Sigmoid colon (tissue), 7 donors: Measurements from ENCODE around the gene BACE2. TPM values are rescaled to one million over a fixed set of nuclear protein-coding genes. Genes with fewer than 3 reads are reported as not detected.

ENCODE experiments used
- DNase-seq: peaks from one replicate; pipeline ENCODE4 v3.0.0-alpha.2; 2019
- H3K27ac ChIP-seq, 4 donors: fragments of 200-600 bp; sonication (generic); one replicate each; pipeline ENCODE4 v1.5.1; 2016 to 2019; ENCODE audit warnings: mild to moderate bottlenecking in 1 of 4
- H3K27me3 ChIP-seq, 3 donors: fragments of 200-600 bp; sonication (generic); one replicate each; pipeline ENCODE4 v1.5.1; 2019; ENCODE audit warnings: mild to moderate bottlenecking in 1 of 3
- H3K36me3 ChIP-seq, 4 donors: fragments of 200-600 bp; sonication (generic); one replicate each; pipeline ENCODE4 v1.5.1; 2016 to 2019
- H3K4me1 ChIP-seq, 4 donors: fragments of 200-600 bp; sonication (generic); one replicate each; pipeline ENCODE4 v1.5.1; 2017 to 2019
- H3K4me3 ChIP-seq, 4 donors: fragments of 200-600 bp; sonication (generic); one replicate each; pipeline ENCODE4 v1.5.1; 2017 to 2019; ENCODE audit warnings: mild to moderate bottlenecking in 2 of 4, moderate library complexity in 1 of 4
- H3K9me3 ChIP-seq, 4 donors: fragments of 200-600 bp in 3 of 4; sonication (generic) in 3 of 4; one replicate each; pipeline versions ENCODE4 v1.5.1 to v1.6.1; 2013 to 2019
- EP300 ChIP-seq, 4 donors: sonication (generic); formaldehyde crosslinking; IDR thresholded peaks; one replicate each; pipeline ENCODE4 v1.6.1; 2017; ENCODE audit warnings: antibody characterized with exemption in 4 of 4
- POLR2A ChIP-seq, 2 donors: fragments of 450-650 bp; IDR thresholded peaks; one replicate each; pipeline ENCODE4 v1.6.1; 2016; ENCODE audit warnings: antibody characterized with exemption in 2 of 2, mild to moderate bottlenecking in 2 of 2, moderate library complexity in 2 of 2
- POLR2AphosphoS5 ChIP-seq, 4 donors: sonication (generic); formaldehyde crosslinking; IDR thresholded peaks; one replicate each; pipeline ENCODE4 v1.6.1; 2017; ENCODE audit warnings: antibody characterized with exemption in 4 of 4
- WGBS, 2 donors: extraction: QIAGEN DNeasy Blood & Tissue Kit; methylation state at CpG; one replicate each; pipeline ENCODE4 v1.1.7; 2013; 5-methylcytosine and 5-hydroxymethylcytosine counted together
- intact Hi-C: fragments of 100-400 bp; cut with DNase I; formaldehyde crosslinking; loops from one replicate; pipeline ENCODE4 v1.15.1; 2023
- polyA plus RNA-seq, 3 donors: library from polyadenylated mRNA; stranded (reverse); fragments of 200-250 nt; gene quantifications; one replicate each; pipeline ENCODE4 v1.2.3, GENCODE V29; 2013
- total RNA-seq, 4 donors: library from RNA; depleted of rRNA; stranded (reverse); fragments of >200 nt; gene quantifications; one replicate each; pipeline ENCODE4 v1.1.0, GENCODE V29; 2016
- TF ChIP-seq, protein P1 (sequence below), 4 experiments: fragments of 450-650 bp in 3 of 4; fragments of 200-600 bp in 1 of 4; IDR thresholded peaks; one replicate each; pipeline ENCODE4 v1.5.1; 2016 to 2019; ENCODE audit warnings: antibody characterized with exemption in 4 of 4, mild to moderate bottlenecking in 3 of 4, moderate library complexity in 2 of 4
- donor health status: healthy with polysubstance abuse.
- donor health status: Bipolar disorder and iron deficiency.
- donor health status: healthy.

Gene BACE2
- total and polyA plus RNA-seq, 7 donors, result 12.0 to 204 (median 52.8) TPM

DNA sequence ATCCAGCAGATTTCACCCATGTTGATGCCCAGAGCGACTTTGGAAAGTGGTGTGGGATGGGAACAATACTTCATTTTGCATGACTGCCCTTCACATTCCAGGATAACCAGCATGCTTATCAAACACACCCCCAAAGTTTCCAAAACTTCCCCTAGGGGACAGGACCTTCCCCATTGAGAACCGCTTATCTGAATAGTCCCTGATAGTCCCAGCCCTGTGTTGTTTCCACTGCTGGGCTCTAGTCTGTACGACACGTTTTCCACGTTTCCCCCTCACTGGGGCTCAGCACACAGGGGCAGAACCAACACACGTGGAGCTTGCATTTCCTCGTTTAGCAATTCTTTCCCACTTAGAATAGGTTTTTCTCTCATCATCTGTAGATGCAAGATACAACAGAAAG is 61.0 kb downstream of the BACE2 start:
- WGBS, 2 donors, result 78 to 95% methylated on average over 7 of the region's 7 CpGs
- Histone ChIP-seq H3K9me3 (no peaks in the 10 kb centered on the region), H3K4me3 (no peak overlapping the region), H3K4me1 (no peaks in the 10 kb centered on the region), H3K27me3 (no peaks in the 10 kb centered on the region), H3K36me3 (peaks cover 0 to 43% (median 9%) of the 10 kb centered on the region in 4 donors), H3K27ac (no peak overlapping the region)
- intact Hi-C loops, result no loop called here
- TF ChIP-seq, protein P1, sequence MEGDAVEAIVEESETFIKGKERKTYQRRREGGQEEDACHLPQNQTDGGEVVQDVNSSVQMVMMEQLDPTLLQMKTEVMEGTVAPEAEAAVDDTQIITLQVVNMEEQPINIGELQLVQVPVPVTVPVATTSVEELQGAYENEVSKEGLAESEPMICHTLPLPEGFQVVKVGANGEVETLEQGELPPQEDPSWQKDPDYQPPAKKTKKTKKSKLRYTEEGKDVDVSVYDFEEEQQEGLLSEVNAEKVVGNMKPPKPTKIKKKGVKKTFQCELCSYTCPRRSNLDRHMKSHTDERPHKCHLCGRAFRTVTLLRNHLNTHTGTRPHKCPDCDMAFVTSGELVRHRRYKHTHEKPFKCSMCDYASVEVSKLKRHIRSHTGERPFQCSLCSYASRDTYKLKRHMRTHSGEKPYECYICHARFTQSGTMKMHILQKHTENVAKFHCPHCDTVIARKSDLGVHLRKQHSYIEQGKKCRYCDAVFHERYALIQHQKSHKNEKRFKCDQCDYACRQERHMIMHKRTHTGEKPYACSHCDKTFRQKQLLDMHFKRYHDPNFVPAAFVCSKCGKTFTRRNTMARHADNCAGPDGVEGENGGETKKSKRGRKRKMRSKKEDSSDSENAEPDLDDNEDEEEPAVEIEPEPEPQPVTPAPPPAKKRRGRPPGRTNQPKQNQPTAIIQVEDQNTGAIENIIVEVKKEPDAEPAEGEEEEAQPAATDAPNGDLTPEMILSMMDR (IDR thresholded peaks at IDR 0.05), result no peak
- TF ChIP-seq POLR2AphosphoS5 (IDR thresholded peaks at IDR 0.05) (no peak), EP300 (IDR thresholded peaks at IDR 0.05) (no peak), POLR2A (IDR thresholded peaks at IDR 0.05) (no peak)
- no peak for DNase-seq

DNA sequence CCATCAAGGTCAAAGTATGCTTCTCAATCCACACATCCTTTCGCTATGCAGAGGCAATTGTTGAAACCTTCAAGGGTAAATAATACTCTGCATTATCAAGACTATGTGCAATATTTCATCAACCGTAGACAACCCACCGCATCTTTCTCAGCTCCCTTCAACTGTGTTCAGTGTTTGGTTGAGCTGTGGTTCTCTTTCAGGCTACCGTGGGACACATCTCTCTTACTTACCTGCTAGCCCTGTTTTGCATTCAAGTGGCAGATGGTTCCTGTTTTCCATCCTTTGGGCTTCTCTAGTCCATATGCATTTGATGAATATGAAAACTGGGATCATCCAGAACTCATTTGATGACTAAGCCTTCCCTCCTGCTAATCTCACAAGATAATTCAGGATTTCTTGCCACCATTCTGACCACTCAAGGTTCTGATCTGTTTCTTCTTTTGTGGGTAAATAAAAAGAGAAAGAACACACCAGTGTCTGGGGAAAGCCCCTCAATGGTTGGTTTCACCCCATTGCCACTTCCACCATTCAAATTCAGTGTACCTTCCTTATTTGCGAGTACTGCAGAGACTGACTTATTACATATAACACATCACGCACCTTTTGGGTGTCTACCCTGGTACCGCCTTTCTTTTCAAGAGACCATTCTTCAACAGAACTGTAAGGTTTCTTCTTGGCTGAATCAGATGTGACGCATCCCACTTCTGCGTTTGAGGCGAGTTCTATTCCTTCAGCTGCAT is 61.7 kb downstream of the BACE2 start:
- H3K9me3 ChIP-seq, result no peaks in the 10 kb centered on the region
- no peak for DNase-seq
- no peaks in the 10 kb centered on the region for H3K4me1 ChIP-seq
- no peak overlapping the region for H3K27ac ChIP-seq
- WGBS, 2 donors, result 79 to 95% methylated on average over 10 of the region's 10 CpGs
- TF ChIP-seq EP300 (IDR thresholded peaks at IDR 0.05) (no peak), POLR2AphosphoS5 (IDR thresholded peaks at IDR 0.05) (no peak), POLR2A (IDR thresholded peaks at IDR 0.05) (no peak)
- TF ChIP-seq, protein P1 (IDR thresholded peaks at IDR 0.05), result no peak
- H3K4me3 ChIP-seq, result no peak overlapping the region
- H3K27me3 ChIP-seq, result no peaks in the 10 kb centered on the region
- intact Hi-C loops, result no loop called here
- H3K36me3 ChIP-seq, result peaks cover 0 to 43% (median 9%) of the 10 kb centered on the region in 4 donors

DNA sequence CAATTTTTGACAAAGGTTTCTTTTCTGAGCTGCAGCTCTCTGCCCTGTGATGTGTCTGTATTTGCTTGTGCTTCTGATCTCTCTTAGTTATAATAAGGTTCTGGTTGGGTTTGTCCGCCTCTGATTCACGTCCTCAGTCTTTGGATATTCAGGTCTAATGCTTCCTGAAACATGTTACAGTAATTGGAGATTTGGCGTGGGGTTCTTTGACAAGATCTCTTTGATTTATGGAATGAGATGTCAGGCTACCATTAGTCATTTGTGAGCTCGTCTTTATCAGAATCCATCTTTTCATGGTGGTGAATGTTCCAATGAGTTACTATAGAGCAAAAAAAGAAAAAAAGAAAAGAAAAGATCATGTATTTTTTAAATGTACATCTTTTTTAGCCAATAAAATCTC is 62.5 kb downstream of the BACE2 start:
- no peaks in the 10 kb centered on the region for H3K4me1 ChIP-seq
- no peaks in the 10 kb centered on the region for H3K27me3 ChIP-seq
- no peak overlapping the region for H3K4me3 ChIP-seq
- DNase-seq, result no peak
- H3K9me3 ChIP-seq, result no peaks in the 10 kb centered on the region
- H3K27ac ChIP-seq, result no peak overlapping the region
- WGBS, 2 donors, result 89 to 95% methylated on average over 4 of the region's 4 CpGs
- peaks cover 0 to 43% (median 9%) of the 10 kb centered on the region in 4 donors for H3K36me3 ChIP-seq
- intact Hi-C loops, result no loop called here
- TF ChIP-seq EP300 (IDR thresholded peaks at IDR 0.05), result no peak
- TF ChIP-seq, protein P1 (IDR thresholded peaks at IDR 0.05), result no peak
- TF ChIP-seq POLR2A (IDR thresholded peaks at IDR 0.05), result no peak
- no peak for TF ChIP-seq POLR2AphosphoS5 (IDR thresholded peaks at IDR 0.05)

DNA sequence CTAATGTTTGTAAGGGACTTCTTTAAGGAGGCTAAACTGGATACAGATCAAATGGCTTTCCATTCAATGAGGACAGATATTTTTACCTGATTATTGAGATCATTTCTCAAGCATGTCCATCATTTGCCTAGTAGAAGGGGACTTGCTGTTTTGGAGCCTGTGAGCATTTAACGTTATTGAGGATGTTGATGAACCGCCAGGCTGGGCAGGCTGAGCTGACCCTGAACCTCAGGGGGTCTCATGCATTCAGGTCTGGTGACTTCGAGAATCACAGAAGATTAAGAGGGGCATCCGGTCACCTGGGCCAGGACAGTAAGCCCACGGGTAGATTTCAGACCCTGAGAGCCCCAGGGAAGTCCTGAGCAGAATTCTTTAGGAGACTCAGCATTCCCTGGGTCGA is 63.1 kb downstream of the BACE2 start:
- Histone ChIP-seq H3K27me3 (no peaks in the 10 kb centered on the region), H3K4me1 (no peaks in the 10 kb centered on the region), H3K27ac (no peak overlapping the region), H3K4me3 (no peak overlapping the region), H3K36me3 (peaks cover 0 to 42% (median 9%) of the 10 kb centered on the region in 4 donors), H3K9me3 (no peaks in the 10 kb centered on the region)
- no peak for DNase-seq
- 85 to 95% methylated on average over 6 of the region's 6 CpGs for WGBS, 2 donors
- intact Hi-C loops, result no loop called here
- TF ChIP-seq POLR2AphosphoS5 (IDR thresholded peaks at IDR 0.05) (no peak), POLR2A (IDR thresholded peaks at IDR 0.05) (no peak), EP300 (IDR thresholded peaks at IDR 0.05) (no peak)
- TF ChIP-seq, protein P1 (IDR thresholded peaks at IDR 0.05), result no peak
